Stimulated activated CD4-positive, alpha-beta T cell treated with anti-CD3 and anti-CD28 coated beads, TNF-alpha, amount 100 ng/mL, for 48 hours (primary cell): ENCODE measurements around the gene MCL1.
"Not testable (repeated sequence)": the region's sequence is repeated elsewhere in the genome, so short reads cannot be mapped to it uniquely, and the experiment has no call there.

Experiments used
- DNase-seq, 3 donors: peaks; one replicate each; pipeline ENCODE4 v3.0.0-alpha.2; 2020; ENCODE audit warnings: low read depth in 3 of 3

Gene MCL1

GRCh38 chr1:150572918-150573647 is 6.3 kb downstream of the MCL1 start:
- DNase-seq: no peak

DNA sequence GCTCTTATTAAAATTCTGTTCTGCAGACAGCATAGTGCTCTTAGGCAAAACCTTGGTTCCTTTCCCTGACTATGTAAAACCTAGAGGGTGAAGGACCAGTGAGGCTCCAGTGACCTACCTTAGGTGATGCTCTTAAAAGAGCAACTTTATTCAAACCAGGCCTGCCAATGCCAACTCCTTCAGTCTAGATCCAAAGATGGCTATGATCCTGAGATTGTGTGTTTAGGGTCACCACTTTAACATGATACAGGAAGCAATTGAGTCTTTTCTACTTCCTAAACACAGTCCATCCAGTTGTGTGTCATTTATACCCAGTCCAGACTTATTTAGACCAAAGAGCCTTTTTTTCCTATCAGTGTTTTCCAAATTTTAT is 10.8 kb downstream of the MCL1 start:
- DNase-seq: no peak

GRCh38 chr1:150567717-150568593 is 11.5 kb downstream of the MCL1 start:
- DNase-seq: no peak

GRCh38 chr1:150567341-150567716 is 12.1 kb downstream of the MCL1 start:
- DNase-seq: peak in 2 of 3 donors; percentile 45 to 55

DNA sequence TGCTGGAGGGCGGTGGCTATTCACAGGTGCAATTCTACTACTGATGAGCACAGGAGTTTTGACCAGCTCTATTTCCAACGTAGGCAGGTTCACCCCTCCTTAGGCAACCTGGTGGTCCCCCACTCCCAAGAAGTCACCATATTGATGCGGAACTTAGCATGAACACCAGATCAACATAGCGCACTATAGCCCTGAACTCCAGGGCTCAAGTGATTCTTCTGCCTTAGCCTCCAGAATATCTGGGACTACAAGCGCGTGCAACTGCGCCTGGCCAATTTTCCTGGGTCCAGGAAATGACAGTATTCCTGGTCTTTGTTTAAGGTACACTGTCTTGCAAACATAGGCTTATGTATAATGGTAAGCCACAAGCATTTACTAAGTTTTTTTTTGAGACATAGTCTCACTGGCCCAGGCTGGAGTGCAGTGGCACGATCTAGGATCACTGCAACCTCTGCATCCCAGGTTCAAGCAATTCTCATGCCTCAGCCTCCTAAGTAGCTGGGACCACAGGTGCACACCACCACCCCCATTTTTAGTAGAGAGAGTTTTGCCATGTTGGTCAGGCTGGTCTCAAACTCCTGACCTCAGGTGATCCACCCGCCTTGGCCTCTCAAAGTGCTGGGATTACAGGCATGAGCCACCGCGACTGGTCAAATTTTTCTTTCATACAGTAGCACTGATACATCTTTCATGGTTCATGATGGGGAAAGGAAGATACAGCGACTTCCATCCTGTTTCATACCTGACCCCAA is 12.6 kb downstream of the MCL1 start:
- DNase-seq: no peak

DNA sequence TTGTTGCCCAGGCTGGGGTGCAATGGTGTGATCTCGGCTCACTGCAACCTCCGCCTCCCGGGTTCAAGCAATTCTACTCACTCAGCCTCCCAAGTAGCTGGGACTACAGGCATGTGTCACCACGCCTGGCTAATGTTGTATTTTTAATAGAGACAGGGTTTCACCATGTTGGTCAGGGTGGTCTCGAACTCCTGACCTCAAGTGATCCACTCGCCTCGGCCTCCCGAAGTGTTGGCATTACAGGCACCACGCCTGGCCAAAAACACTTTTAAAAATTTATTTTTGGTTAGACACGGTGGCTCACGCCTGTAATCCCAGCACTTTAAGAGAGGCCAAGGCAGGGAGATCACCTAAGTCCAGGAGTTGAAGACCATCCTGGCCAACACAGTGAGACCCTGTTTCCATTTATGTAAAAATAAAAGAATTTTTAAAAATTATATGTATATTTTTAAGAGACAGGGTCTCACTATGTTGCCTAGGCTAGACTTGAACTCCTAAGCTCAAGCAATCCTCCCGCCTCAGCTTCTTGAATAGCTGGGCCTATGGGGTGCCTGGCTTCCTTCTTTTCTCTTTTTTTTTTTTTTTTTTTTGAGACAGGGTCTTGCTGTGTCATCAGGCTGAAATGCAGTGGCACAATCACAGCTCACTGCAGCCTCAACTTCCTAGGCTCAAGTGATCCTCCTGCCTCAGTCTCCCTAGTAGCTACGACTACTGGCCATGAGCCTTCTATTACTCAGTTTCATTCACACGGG is 14.0 kb downstream of the MCL1 start:
- not testable (repeated sequence) for DNase-seq

- no peak for DNase-seq
These were observed 15.1 kb downstream of the MCL1 start for GRCh38 chr1:150564051-150564991.

DNA sequence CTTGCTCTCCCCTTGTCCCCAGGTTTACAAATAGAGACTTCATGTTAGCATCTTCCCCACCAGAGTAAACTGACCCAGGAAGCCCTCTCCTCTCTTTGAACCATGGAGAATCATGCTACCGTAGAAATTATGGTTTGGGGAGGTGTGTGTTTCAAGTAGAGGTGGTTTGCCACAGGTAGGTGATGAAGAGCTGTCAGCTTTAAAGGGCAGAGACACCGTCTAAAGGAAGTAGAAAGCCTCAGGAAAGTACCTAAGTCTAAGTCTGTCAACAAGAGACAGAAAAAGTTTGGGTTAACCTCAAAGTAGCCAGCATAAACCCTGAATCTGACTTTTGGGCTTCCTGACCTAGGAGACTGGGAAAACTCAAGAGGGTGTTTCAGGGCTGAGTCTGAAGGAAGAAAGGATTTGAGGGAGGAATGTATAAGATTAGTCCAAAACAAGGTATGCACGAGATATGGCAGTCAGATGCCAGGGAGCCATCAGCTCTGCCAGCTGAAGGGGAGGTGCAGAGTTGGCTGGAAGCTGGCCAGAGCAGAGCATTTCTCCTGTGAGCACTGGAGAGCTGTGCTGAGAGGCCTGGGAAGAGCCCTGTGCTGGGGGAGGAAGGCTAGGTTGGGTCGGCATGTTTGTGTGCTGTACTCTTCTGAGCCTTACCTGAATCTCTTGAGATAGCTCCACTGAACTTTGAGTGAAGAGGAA is 15.9 kb downstream of the MCL1 start:
- no peak for DNase-seq

- DNase-seq: peak; percentile 47 to 83 (median 78)
These were observed 16.7 kb downstream of the MCL1 start for GRCh38 chr1:150562446-150563339.

GRCh38 chr1:150561974-150562445 is 17.4 kb downstream of the MCL1 start:
- peak; percentile 81 to 88 (median 86) for DNase-seq

GRCh38 chr1:150561254-150561973 is 18.0 kb downstream of the MCL1 start:
- peak in 2 of 3 donors; percentile 54 to 55 for DNase-seq

DNA sequence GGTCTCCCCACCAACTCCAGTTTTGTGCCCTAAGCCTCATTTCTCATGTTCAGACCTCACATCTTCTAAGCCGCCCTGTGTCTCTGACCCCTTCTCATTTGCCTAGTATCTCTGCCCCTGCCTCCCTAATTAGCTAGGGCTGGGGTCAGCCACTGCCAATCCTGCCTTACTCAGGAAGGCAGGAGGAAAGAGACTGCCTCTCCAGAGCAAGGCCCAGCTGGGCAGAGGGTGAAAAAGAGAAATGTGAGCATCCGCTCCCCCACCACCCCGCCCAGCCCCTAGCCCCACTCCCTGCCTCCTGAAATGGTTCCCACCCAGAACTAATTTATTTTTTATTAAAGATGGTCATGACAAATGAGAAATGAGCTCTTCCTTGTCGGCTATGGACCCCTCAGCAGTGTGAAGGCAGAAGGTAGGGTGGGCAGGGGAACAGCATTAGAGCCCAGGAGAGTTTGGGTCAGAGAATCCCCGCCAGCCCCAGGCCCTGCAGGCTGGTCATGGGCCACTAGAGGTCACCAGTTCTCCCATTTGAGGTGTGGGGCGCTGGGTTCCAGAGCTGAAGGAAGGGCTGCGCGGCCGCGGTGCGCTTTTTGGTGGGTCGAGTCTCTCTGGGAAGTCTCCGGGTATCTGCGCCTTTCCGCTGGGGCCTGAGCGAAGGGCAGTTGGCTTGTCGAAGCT is 18.7 kb downstream of the MCL1 start:
- peak; percentile 77 to 86 (median 80) for DNase-seq

DNA sequence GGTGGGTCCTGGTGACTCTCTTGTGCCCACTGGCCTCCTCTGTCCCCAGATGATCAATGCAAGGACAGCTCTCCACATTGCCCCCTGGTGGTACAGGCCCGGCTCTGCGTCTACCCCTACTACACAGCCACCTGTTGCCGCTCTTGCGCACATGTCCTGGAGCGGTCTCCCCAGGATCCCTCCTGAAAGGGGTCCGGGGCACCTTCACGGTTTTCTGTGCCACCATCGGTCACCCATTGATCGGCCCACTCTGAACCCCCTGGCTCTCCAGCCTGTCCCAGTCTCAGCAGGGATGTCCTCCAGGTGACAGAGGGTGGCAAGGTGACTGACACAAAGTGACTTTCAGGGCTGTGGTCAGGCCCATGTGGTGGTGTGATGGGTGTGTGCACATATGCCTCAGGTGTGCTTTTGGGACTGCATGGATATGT is 19.4 kb downstream of the MCL1 start:
- peak; percentile 54 to 76 (median 63) for DNase-seq

DNA sequence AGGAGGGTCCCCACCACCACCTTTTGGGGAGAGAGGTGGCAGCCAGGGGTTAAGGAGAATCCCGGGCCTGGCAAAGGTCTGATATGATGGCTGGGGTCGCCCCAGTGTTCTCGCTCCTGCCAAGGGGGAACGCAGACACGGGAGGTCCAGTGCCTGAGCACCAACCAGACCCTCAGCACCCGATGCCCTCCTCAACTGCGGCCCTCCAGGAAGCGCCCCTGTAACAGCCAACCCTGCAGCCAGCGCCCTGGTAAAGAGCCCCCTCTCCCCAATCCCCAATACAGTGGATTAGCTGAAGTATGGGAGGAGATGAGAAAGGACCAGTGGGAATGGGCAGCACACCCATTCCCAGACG is 19.8 kb downstream of the MCL1 start:
- DNase-seq: no peak

- no peak for DNase-seq
These were observed 20.4 kb downstream of the MCL1 start for GRCh38 chr1:150558761-150559655.

DNA sequence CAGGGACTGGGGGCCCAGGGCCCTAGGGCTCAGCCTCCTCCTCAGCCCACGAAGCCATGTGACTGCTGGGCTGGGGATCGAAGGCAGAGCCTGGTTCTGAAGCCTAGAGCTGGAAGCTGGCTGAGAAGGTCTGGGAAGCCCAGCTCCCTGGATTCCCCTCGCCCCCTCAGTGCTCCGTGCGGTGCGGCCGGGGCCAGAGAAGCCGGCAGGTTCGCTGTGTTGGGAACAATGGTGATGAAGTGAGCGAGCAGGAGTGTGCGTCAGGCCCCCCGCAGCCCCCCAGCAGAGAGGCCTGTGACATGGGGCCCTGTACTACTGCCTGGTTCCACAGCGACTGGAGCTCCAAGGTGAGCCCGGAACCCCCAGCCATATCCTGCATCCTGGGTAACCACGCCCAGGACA is 21.1 kb downstream of the MCL1 start:
- no peak for DNase-seq
